Stomach smooth muscle (tissue), 2 donors: ENCODE results near the gene OR52W1.

ENCODE experiments used
- H3K27ac ChIP-seq: one replicate; pipeline ENCODE4 v1.7.0; 2013; ENCODE audit warnings: mild to moderate bottlenecking, low read length, inconsistent platforms
- H3K27me3 ChIP-seq, 2 donors: one replicate each; pipeline ENCODE4 v1.7.0; 2013; ENCODE audit warnings: low read length in 2 of 2; ENCODE audit not compliant: insufficient read depth in 2 of 2, control insufficient read depth in 1 of 2
- H3K36me3 ChIP-seq, 2 donors: one replicate each; pipeline ENCODE4 v1.7.0; 2013; ENCODE audit warnings: low read length in 2 of 2; ENCODE audit not compliant: control insufficient read depth in 2 of 2, insufficient read depth in 2 of 2
- H3K4me1 ChIP-seq: one replicate; pipeline ENCODE4 v1.7.0; 2013; ENCODE audit warnings: low read length; ENCODE audit not compliant: control insufficient read depth, insufficient read depth
- H3K4me3 ChIP-seq, 2 donors: one replicate each; pipeline ENCODE4 v1.7.0; 2013; ENCODE audit warnings: low read length in 2 of 2
- H3K9ac ChIP-seq, 2 donors: one replicate each; pipeline ENCODE4 v1.7.0; 2013; ENCODE audit warnings: low read length in 2 of 2, mild to moderate bottlenecking in 1 of 2
- H3K9me3 ChIP-seq, 2 donors: one replicate each; pipeline ENCODE4 v1.7.0; 2013; ENCODE audit warnings: low read length in 2 of 2; ENCODE audit not compliant: control insufficient read depth in 2 of 2
- donor health status: healthy.
- donor health status: Pancreatic carcinoma.

The OR52W1 gene, protein sequence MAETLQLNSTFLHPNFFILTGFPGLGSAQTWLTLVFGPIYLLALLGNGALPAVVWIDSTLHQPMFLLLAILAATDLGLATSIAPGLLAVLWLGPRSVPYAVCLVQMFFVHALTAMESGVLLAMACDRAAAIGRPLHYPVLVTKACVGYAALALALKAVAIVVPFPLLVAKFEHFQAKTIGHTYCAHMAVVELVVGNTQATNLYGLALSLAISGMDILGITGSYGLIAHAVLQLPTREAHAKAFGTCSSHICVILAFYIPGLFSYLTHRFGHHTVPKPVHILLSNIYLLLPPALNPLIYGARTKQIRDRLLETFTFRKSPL

DNA sequence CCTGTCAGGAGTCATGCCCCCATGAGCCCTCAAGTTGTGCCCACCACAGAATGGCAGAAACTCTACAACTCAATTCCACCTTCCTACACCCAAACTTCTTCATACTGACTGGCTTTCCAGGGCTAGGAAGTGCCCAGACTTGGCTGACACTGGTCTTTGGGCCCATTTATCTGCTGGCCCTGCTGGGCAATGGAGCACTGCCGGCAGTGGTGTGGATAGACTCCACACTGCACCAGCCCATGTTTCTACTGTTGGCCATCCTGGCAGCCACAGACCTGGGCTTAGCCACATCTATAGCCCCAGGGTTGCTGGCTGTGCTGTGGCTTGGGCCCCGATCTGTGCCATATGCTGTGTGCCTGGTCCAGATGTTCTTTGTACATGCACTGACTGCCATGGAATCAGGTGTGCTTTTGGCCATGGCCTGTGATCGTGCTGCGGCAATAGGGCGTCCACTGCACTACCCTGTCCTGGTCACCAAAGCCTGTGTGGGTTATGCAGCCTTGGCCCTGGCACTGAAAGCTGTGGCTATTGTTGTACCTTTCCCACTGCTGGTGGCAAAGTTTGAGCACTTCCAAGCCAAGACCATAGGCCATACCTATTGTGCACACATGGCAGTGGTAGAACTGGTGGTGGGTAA is at the start of gene OR52W1:
Gene OR52W1, plus strand, starts transcription at position 51 of the 637 bp plus-strand sequence. Its CDS starts 0 bp downstream, at position 51.
- Histone ChIP-seq H3K4me1 (no peaks in the 10 kb centered on the region), H3K36me3 (peaks cover 0 to 3% of the 10 kb centered on the region in 2 donors), H3K27ac (no peak within 1 kb of the TSS), H3K9ac (no peak within 1 kb of the TSS), H3K9me3 (no peaks in the 10 kb centered on the region), H3K27me3 (no peaks in the 10 kb centered on the region), H3K4me3 (no peak within 1 kb of the TSS)

DNA sequence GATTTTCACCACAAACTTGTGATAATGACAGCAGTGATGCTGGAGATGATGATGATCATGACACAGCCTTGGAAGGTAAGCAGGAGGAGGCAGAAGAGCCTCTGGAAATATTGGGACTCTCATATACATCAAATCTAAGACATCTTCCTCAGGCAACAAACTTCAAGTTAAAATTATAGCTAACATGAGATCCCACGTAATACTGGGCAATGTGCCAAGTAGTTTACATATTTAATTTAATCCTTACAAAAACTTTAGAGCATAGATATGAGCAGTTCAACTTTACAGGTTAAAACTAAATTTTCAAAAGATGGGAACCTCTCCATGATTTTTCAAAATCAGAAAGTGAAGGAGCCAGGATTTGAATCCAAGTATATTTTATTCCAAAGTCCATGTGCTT is 47.9 kb upstream of the OR52W1 start:
- H3K4me3 ChIP-seq, result no peak overlapping the region
- H3K36me3 ChIP-seq, result no peaks in the 10 kb centered on the region
- no peaks in the 10 kb centered on the region for H3K4me1 ChIP-seq

DNA sequence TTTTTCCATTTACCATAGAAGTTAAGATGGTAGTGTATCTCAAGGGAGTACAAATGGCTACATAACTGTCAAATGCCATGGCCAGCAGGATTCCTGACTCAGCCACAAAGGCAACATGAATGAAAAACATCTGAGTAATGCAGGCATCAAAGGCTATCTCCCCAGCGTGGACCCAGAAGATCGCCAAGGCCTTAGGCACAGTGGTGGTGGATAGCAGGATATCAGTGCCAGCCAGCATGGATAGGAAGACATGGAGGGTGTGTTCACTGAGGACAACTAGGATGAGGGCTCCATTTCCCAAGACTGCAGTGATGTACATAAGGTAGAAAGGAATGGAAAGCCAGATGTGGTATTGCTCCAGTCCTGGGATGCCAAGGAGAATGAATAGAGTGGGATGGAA is 46.9 kb upstream of the OR52W1 start:
- no peak overlapping the region for H3K9ac ChIP-seq
- no peaks in the 10 kb centered on the region for H3K9me3 ChIP-seq
- H3K27me3 ChIP-seq, result no peaks in the 10 kb centered on the region
- H3K4me3 ChIP-seq, result no peak overlapping the region
- no peaks in the 10 kb centered on the region for H3K36me3 ChIP-seq
- H3K27ac ChIP-seq, result no peak overlapping the region
- H3K4me1 ChIP-seq, result no peaks in the 10 kb centered on the region

More for the DNA sequence above, 47.9 kb upstream of the OR52W1 start:
- Histone ChIP-seq H3K9me3 (no peaks in the 10 kb centered on the region), H3K27me3 (no peaks in the 10 kb centered on the region), H3K27ac (no peak overlapping the region), H3K9ac (no peak overlapping the region)

DNA sequence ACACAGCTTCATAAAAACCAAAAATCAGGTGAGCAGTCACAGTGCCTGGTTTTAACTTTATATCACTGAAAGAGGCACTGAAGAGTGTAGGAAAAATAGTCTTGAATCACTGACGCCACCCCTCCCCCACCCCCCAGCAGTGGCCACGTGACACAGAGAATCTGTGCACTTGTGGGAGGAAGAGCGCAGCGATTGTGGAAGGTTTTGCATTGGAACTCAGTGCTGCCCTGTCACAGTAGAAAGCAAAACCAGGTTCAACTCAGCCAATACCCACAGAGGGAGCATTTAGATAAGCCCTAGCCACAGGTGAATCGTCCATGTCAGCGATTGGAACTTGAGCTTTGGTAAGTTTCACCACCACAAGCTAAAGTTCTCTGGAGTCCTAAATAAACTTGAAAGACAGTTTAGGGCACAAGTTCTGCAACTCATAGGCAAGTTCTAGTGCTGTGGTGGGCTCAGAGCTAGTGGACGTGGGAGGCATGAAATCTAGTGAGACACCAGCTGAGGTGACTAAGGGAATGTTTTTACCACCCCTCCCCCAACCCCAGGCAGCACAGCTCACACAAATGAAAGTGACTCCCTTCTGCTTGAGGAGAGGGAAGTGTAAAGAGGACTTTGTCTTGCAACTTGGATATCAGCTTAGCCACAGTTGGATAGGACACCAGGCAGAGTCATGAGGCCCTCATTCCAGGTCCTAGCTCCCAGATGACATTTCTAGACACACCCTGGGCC is 42.2 kb upstream of the OR52W1 start:
- Histone ChIP-seq H3K27me3 (no peaks in the 10 kb centered on the region), H3K36me3 (no peaks in the 10 kb centered on the region), H3K4me3 (no peak overlapping the region), H3K9ac (no peak overlapping the region), H3K4me1 (no peaks in the 10 kb centered on the region), H3K9me3 (no peaks in the 10 kb centered on the region), H3K27ac (no peak overlapping the region)

DNA sequence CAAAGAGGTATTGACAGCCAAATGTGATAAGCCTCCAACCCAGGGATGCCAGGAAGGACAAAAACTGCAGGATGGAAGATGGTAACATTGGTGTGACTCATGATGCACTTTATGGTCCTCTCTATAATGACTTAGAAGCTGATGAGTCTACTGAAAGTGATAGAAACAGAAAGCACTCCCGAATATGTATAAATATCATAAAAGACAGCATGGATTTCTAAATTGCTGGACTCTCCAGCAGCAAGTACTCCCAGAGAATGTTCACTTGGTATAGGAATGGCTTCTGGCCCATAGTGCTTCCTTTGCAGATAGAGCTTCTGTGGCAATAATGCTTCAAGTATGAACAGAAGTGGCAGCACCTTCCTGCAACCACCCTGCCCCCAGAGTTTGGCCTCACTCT is 28.8 kb upstream of the OR52W1 start, which contains the start of gene OR52B2:
Gene OR52B2, minus strand, starts transcription at position 101 of the 400 bp plus-strand sequence. Its CDS starts 0 bp downstream, at position 101.
- no peak within 1 kb of the TSS for H3K27ac ChIP-seq
- no peaks in the 10 kb centered on the region for H3K4me1 ChIP-seq
- no peak within 1 kb of the TSS for H3K9ac ChIP-seq
- no peaks in the 10 kb centered on the region for H3K9me3 ChIP-seq
- H3K4me3 ChIP-seq, result no peak within 1 kb of the TSS
- no peaks in the 10 kb centered on the region for H3K27me3 ChIP-seq
- H3K36me3 ChIP-seq, result no peaks in the 10 kb centered on the region

DNA sequence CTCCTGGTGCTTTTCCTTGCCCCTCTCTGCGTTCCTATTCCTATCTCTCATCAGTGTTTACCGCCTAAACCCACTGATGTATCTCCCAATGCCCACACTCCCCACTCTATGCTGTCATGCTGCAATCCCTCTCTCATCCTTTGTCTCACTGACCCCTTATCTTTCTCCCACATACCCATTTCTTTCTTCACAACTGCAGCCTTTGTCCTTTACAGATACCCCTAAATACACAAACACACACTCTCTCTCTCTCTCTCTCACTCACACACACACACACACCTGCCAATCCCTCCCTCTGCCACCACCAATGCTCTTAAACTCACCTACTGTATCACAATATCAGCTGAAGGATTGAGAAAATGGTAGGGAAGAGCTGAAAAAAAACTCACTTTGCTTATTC is 23.6 kb upstream of the OR52W1 start:
- H3K4me1 ChIP-seq, result no peaks in the 10 kb centered on the region
- no peak overlapping the region for H3K27ac ChIP-seq
- H3K9me3 ChIP-seq, result no peaks in the 10 kb centered on the region
- H3K27me3 ChIP-seq, result no peaks in the 10 kb centered on the region
- H3K36me3 ChIP-seq, result no peaks in the 10 kb centered on the region
- H3K4me3 ChIP-seq, result no peak overlapping the region
- H3K9ac ChIP-seq, result no peak overlapping the region

DNA sequence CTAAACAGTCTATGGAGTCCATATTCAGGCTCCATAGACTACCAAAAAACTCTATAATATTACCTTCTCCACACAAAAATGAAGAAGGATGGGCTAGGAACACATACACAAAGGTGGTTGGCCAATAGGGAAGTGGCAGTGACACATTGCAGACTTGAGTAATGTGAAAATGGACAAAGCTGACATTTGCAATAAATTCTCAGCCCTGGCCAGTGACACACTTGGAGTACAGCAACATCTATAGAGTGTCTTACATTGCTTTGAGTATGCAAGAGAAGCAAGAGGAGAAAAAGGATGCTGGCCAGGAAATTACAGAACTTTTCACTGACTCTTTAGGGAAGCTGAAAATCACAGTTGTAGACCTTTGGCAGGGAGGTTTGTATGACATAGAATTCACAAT is 7.3 kb upstream of the OR52W1 start:
- Histone ChIP-seq H3K27me3 (no peaks in the 10 kb centered on the region), H3K27ac (no peak overlapping the region), H3K9ac (no peak overlapping the region), H3K4me3 (no peak overlapping the region), H3K9me3 (no peaks in the 10 kb centered on the region), H3K36me3 (no peaks in the 10 kb centered on the region), H3K4me1 (no peaks in the 10 kb centered on the region)

DNA sequence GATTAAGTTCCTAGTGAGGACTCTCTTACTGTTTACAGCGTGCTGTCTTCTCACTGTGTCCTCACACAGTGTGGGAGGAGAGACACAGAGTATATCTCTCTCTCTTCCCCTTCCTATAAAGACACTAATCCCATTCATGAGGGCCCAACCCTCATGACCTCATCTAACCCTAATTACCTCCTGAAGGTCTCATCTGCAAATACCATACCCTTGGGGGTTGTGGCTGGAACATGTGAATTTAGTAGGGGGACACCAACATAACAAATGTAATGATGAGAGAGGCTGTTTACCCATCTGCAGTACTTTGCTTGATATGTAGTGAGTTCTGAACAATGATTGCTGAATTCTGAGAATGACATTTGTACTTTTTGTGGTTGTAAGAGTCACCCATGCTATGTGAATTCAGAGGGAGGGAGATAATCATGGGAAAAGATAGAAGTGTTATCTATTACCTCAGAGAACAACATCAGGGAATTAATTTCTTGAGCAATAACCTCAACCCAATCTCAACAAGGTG is 4.9 kb upstream of the OR52W1 start:
- Histone ChIP-seq H3K4me1 (no peaks in the 10 kb centered on the region), H3K27me3 (no peaks in the 10 kb centered on the region), H3K27ac (no peak overlapping the region), H3K9ac (no peak overlapping the region), H3K9me3 (no peaks in the 10 kb centered on the region), H3K36me3 (no peaks in the 10 kb centered on the region), H3K4me3 (no peak overlapping the region)

DNA sequence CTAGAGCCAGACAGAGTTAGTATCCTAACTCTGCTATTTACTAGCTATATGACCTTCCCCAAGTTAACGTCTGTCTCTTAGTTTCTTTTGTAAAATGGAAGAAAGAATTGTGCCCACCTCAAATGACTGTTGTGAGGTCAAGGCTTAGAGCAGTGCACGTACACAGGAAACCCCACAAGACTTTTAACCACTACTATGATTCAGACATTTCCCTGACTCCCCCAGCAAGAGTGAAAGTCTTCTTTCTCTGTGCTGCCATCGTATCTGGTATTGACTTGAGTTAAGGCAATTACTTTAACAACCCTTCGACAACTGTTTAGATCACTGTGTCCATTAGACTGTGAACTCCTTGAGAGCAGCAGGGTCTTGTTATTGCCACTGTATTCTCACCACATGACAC is 2.6 kb upstream of the OR52W1 start:
- no peaks in the 10 kb centered on the region for H3K4me1 ChIP-seq
- no peaks in the 10 kb centered on the region for H3K27me3 ChIP-seq
- H3K9ac ChIP-seq, result no peak overlapping the region
- no peaks in the 10 kb centered on the region for H3K36me3 ChIP-seq
- H3K4me3 ChIP-seq, result no peak overlapping the region
- H3K9me3 ChIP-seq, result no peaks in the 10 kb centered on the region
- no peak overlapping the region for H3K27ac ChIP-seq

DNA sequence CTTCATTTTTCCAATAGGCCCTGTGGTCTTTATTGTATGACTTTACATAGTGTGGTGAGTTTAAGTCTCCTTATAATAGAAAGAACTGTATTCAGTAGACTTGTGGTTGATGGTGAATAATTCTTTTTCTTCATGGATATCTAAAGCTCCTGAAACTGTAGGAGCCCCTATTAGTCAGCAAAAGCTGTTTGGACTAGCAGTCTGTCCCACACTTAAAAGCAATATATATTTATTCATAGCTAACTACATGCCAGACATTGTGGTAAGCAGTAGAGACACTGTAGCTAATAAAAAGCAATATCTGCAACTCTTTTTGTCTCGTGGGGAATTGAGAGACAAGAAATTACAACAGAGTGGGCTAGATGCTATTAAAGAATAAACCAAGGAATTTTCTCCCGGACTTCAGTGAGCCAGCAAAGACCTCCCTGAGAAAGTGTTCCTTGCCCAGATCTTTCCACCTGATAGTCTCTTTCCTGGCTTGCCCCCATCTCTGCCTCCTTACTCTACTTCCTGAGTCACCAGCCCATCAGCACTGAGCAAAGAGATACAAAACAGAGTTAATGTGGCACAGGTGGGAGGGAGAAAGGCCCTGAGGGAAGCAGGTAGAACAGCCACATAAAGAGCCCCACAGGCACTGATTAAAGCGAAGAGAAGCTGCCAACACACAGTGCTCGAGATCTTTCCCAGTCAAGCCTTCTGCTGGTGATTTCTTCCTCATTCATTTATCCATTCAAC is 1.4 kb upstream of the OR52W1 start:
- Histone ChIP-seq H3K36me3 (no peaks in the 10 kb centered on the region), H3K9ac (no peak overlapping the region), H3K4me3 (no peak overlapping the region), H3K9me3 (no peaks in the 10 kb centered on the region), H3K4me1 (no peaks in the 10 kb centered on the region), H3K27me3 (no peaks in the 10 kb centered on the region), H3K27ac (no peak overlapping the region)
